HL-60 (cell line): Measurements from ENCODE around the gene TLE3.

Source experiments
- CTCF ChIP-seq: IDR thresholded peaks from one replicate; pipeline ENCODE4 v1.5.1; 2011; ENCODE audit warnings: low read length, control low read depth, inconsistent platforms; ENCODE audit not compliant: insufficient read depth
- GABPA ChIP-seq: IDR thresholded peaks from 2 replicates; pipeline ENCODE4 v1.6.1; 2012; ENCODE audit warnings: low read depth
- POLR2AphosphoS5 ChIP-seq: IDR thresholded peaks from 2 replicates; pipeline ENCODE4 v1.6.1; 2012; ENCODE audit warnings: low read depth
- REST ChIP-seq: IDR thresholded peaks from 2 replicates; pipeline ENCODE4 v1.6.1; 2012; ENCODE audit warnings: low read depth; ENCODE audit not compliant: insufficient replicate concordance
- SPI1 ChIP-seq: IDR thresholded peaks from 2 replicates; pipeline ENCODE4 v1.6.1; 2012; ENCODE audit warnings: low read depth, mild to moderate bottlenecking, borderline replicate concordance

- TF ChIP-seq CTCF (no peak), REST (no peak), POLR2AphosphoS5 (no peak), GABPA (no peak), SPI1 (no peak)
These were observed 2.9 kb downstream of the TLE3 start for GRCh38 chr15:70094690-70095311.
